ENCODE measurements around the gene DBP.

DBP gene

GRCh38 chr19:48624791-48625723, 12.1 kb downstream of the DBP start:
- H2AFZ ChIP-seq (ENCODE audit: low read depth, low read length), result no peak overlapping the region
- H3K36me3 ChIP-seq (ENCODE audit: insufficient read depth, low read length), result peaks cover 16% of the 10 kb centered on the region
- no peaks in the 10 kb centered on the region for H3K9me3 ChIP-seq (ENCODE audit: low read length)
- peaks cover 31% of the 10 kb centered on the region for H3K4me1 ChIP-seq (ENCODE audit: insufficient read depth, low read length)
- peak overlapping the region; percentile 63 for H3K4me3 ChIP-seq (ENCODE audit: low read length)
- no peaks in the 10 kb centered on the region for H3K27me3 ChIP-seq (ENCODE audit: insufficient read depth, low read length)

- Histone ChIP-seq H3K4me1 (ENCODE audit: insufficient read depth, low read length) (peaks cover 28% of the 10 kb centered on the region), H3K36me3 (ENCODE audit: insufficient read depth, low read length) (peaks cover 8% of the 10 kb centered on the region), H3K4me3 (ENCODE audit: low read length) (peak overlapping the region; percentile 63), H2AFZ (ENCODE audit: low read depth, low read length) (no peak overlapping the region), H3K27me3 (ENCODE audit: insufficient read depth, low read length) (no peaks in the 10 kb centered on the region), H3K9me3 (ENCODE audit: low read length) (no peaks in the 10 kb centered on the region)
These were observed 13.0 kb downstream of the DBP start for GRCh38 chr19:48624067-48624594.

GRCh38 chr19:48623556-48624066, 13.6 kb downstream of the DBP start:
- peak overlapping the region; percentile 56 for H3K4me3 ChIP-seq (ENCODE audit: low read length)
- H3K4me1 ChIP-seq (ENCODE audit: insufficient read depth, low read length), result peaks cover 28% of the 10 kb centered on the region
- no peak overlapping the region for H2AFZ ChIP-seq (ENCODE audit: low read depth, low read length)
- H3K36me3 ChIP-seq (ENCODE audit: insufficient read depth, low read length), result peaks cover 8% of the 10 kb centered on the region
- no peaks in the 10 kb centered on the region for H3K9me3 ChIP-seq (ENCODE audit: low read length)
- no peaks in the 10 kb centered on the region for H3K27me3 ChIP-seq (ENCODE audit: insufficient read depth, low read length)

GRCh38 chr19:48619692-48620585, 17.2 kb downstream of the DBP start:
- Histone ChIP-seq H3K36me3 (ENCODE audit: insufficient read depth, low read length) (peaks cover 30% of the 10 kb centered on the region), H2AFZ (ENCODE audit: low read depth, low read length) (no peak overlapping the region), H3K4me1 (ENCODE audit: insufficient read depth, low read length) (peaks cover 40% of the 10 kb centered on the region), H3K4me3 (ENCODE audit: low read length) (peak overlapping the region; percentile 96), H3K9me3 (ENCODE audit: low read length) (no peaks in the 10 kb centered on the region), H3K27me3 (ENCODE audit: insufficient read depth, low read length) (no peaks in the 10 kb centered on the region)

- Histone ChIP-seq H3K36me3 (ENCODE audit: insufficient read depth, low read length) (peaks cover 30% of the 10 kb centered on the region), H3K27me3 (ENCODE audit: insufficient read depth, low read length) (no peaks in the 10 kb centered on the region), H3K4me1 (ENCODE audit: insufficient read depth, low read length) (peaks cover 35% of the 10 kb centered on the region), H2AFZ (ENCODE audit: low read depth, low read length) (no peak within 1 kb of the TSS), H3K4me3 (ENCODE audit: low read length) (peak within 1 kb of the TSS; percentile 96), H3K9me3 (ENCODE audit: low read length) (no peaks in the 10 kb centered on the region)
These were observed 18.1 kb downstream of the DBP start, which contains the start of the genes RPL18 and SPHK2 for GRCh38 chr19:48618916-48619691. Gene RPL18, minus strand, starts transcription at chr19:48619178. Its CDS starts 35 bp downstream, at chr19:48619143. Gene SPHK2, plus strand, starts transcription at chr19:48619506. Its CDS starts 1,009 bp downstream, at chr19:48620515.

- Histone ChIP-seq H3K27me3 (ENCODE audit: insufficient read depth, low read length) (no peaks in the 10 kb centered on the region), H3K9me3 (ENCODE audit: low read length) (no peaks in the 10 kb centered on the region), H2AFZ (ENCODE audit: low read depth, low read length) (no peak overlapping the region), H3K4me1 (ENCODE audit: insufficient read depth, low read length) (peaks cover 30% of the 10 kb centered on the region), H3K4me3 (ENCODE audit: low read length) (peak overlapping the region; percentile 96), H3K36me3 (ENCODE audit: insufficient read depth, low read length) (peaks cover 30% of the 10 kb centered on the region)
These were observed 18.8 kb downstream of the DBP start for GRCh38 chr19:48618278-48618915.

- H3K27me3 ChIP-seq (ENCODE audit: insufficient read depth, low read length), result no peaks in the 10 kb centered on the region
- H3K36me3 ChIP-seq (ENCODE audit: insufficient read depth, low read length), result peaks cover 30% of the 10 kb centered on the region
- no peaks in the 10 kb centered on the region for H3K9me3 ChIP-seq (ENCODE audit: low read length)
- peak overlapping the region; percentile 96 for H3K4me3 ChIP-seq (ENCODE audit: low read length)
- peaks cover 20% of the 10 kb centered on the region for H3K4me1 ChIP-seq (ENCODE audit: insufficient read depth, low read length)
- no peak overlapping the region for H2AFZ ChIP-seq (ENCODE audit: low read depth, low read length)
These were observed 19.8 kb downstream of the DBP start for GRCh38 chr19:48617146-48617937.

GRCh38 chr19:48616491-48617056, 20.6 kb downstream of the DBP start:
- Histone ChIP-seq H3K36me3 (ENCODE audit: insufficient read depth, low read length) (peaks cover 30% of the 10 kb centered on the region), H3K9me3 (ENCODE audit: low read length) (no peaks in the 10 kb centered on the region), H3K4me3 (ENCODE audit: low read length) (no peak overlapping the region), H2AFZ (ENCODE audit: low read depth, low read length) (no peak overlapping the region), H3K27me3 (ENCODE audit: insufficient read depth, low read length) (no peaks in the 10 kb centered on the region), H3K4me1 (ENCODE audit: insufficient read depth, low read length) (peaks cover 19% of the 10 kb centered on the region)

- Histone ChIP-seq H3K27me3 (ENCODE audit: insufficient read depth, low read length) (no peaks in the 10 kb centered on the region), H3K4me3 (ENCODE audit: low read length) (no peak overlapping the region), H3K4me1 (ENCODE audit: insufficient read depth, low read length) (peaks cover 19% of the 10 kb centered on the region), H3K9me3 (ENCODE audit: low read length) (no peaks in the 10 kb centered on the region), H2AFZ (ENCODE audit: low read depth, low read length) (no peak overlapping the region), H3K36me3 (ENCODE audit: insufficient read depth, low read length) (peaks cover 30% of the 10 kb centered on the region)
These were observed 21.1 kb downstream of the DBP start for GRCh38 chr19:48616041-48616436.

GRCh38 chr19:48615231-48616040, 21.7 kb downstream of the DBP start:
- H3K4me3 ChIP-seq (ENCODE audit: low read length), result no peak overlapping the region
- no peaks in the 10 kb centered on the region for H3K9me3 ChIP-seq (ENCODE audit: low read length)
- H2AFZ ChIP-seq (ENCODE audit: low read depth, low read length), result no peak overlapping the region
- peaks cover 19% of the 10 kb centered on the region for H3K4me1 ChIP-seq (ENCODE audit: insufficient read depth, low read length)
- H3K27me3 ChIP-seq (ENCODE audit: insufficient read depth, low read length), result no peaks in the 10 kb centered on the region
- H3K36me3 ChIP-seq (ENCODE audit: insufficient read depth, low read length), result peaks cover 30% of the 10 kb centered on the region
